K562 treated with DMSO at 1 percent for 4 hours (cell line): Measurements from ENCODE around the gene PSEN1. TPM values are rescaled to one million over a fixed set of nuclear protein-coding genes. Genes with fewer than 3 reads are reported as not detected.

Source experiments
- total RNA-seq: library from RNA; unstranded; fragments of 300-600 nt; gene quantifications from 2 replicates; pipeline ENCODE4 v1.2.3, GENCODE V29; 2022; ENCODE audit not compliant: insufficient read depth

The PSEN1 gene
- 16.7 and 23.4 TPM in 2 replicates for total RNA-seq

DNA sequence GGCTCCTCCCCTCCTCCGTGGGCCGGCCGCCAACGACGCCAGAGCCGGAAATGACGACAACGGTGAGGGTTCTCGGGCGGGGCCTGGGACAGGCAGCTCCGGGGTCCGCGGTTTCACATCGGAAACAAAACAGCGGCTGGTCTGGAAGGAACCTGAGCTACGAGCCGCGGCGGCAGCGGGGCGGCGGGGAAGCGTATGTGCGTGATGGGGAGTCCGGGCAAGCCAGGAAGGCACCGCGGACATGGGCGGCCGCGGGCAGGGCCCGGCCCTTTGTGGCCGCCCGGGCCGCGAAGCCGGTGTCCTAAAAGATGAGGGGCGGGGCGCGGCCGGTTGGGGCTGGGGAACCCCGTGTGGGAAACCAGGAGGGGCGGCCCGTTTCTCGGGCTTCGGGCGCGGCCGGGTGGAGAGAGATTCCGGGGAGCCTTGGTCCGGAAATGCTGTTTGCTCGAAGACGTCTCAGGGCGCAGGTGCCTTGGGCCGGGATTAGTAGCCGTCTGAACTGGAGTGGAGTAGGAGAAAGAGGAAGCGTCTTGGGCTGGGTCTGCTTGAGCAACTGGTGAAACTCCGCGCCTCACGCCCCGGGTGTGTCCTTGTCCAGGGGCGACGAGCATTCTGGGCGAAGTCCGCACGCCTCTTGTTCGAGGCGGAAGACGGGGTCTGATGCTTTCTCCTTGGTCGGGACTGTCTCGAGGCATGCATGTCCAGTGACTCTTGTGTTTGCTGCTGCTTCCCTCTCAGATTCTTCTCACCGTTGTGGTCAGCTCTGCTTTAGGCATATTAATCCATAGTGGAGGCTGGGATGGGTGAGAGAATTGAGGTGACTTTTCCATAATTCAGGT is at the start of gene PSEN1:
Gene PSEN1, plus strand, starts transcription at position 121 of the 839 bp plus-strand sequence. CDS start 11,513 bp downstream, outside the sequence.

GRCh38 chr14:73237219-73237785 is 101.0 kb downstream of the PSEN1 start, which contains the start of gene PAPLN:
Gene PAPLN (plus strand): TSS chr14:73237506. CDS start chr14:73239779, 2,273 bp downstream.

Other genes with a start within 250 kb of the PSEN1 start
- 0.73 and 3.5 TPM in 2 replicates for gene DPF3, start 242.4 kb upstream of the PSEN1 start, total RNA-seq
- 10.4 and 15.0 TPM in 2 replicates for gene DCAF4, start 210.0 kb upstream of the PSEN1 start, total RNA-seq
- 21.2 and 24.5 TPM in 2 replicates for gene ZFYVE1, start 109.4 kb upstream of the PSEN1 start, total RNA-seq
- 19.5 and 22.0 TPM in 2 replicates for gene RBM25, start 78.0 kb upstream of the PSEN1 start, total RNA-seq
- 0.99 and 1.0 TPM in 2 replicates for gene PAPLN, start 101.0 kb downstream of the PSEN1 start, total RNA-seq